Mucosa of descending colon (tissue), 3 donors: ENCODE measurements around the gene SBF2. TPM values are rescaled to one million over a fixed set of nuclear protein-coding genes. Genes with fewer than 3 reads are reported as not detected.
A peak's percentile ranks its signal among the peaks of the same experiment; 100 is the strongest.

Experiments
- ATAC-seq: fragments of 200-7000 bp; cut with Tn5 transposase; one replicate; pipeline ENCODE4 v1.9.1; 2020; ENCODE audit warnings: mild to moderate bottlenecking, moderate library complexity
- DNase-seq, 3 donors: peaks; one replicate each; pipeline ENCODE4 v3.0.0-alpha.2; 2020
- H3K36me3 ChIP-seq: fragments of 200-600 bp; one replicate; pipeline ENCODE4 v1.8.0; 2021; ENCODE audit warnings: low read depth, mild to moderate bottlenecking
- H3K4me1 ChIP-seq: fragments of 200-600 bp; one replicate; pipeline ENCODE4 v1.8.0; 2021; ENCODE audit warnings: low read depth, mild to moderate bottlenecking
- H3K4me3 ChIP-seq: fragments of 200-600 bp; one replicate; pipeline ENCODE4 v1.8.0; 2021; ENCODE audit warnings: mild to moderate bottlenecking
- H3K9me3 ChIP-seq: fragments of 200-600 bp; one replicate; pipeline ENCODE4 v1.8.0; 2021; ENCODE audit warnings: mild to moderate bottlenecking
- CTCF ChIP-seq: fragments of 200-600 bp; IDR thresholded peaks from one replicate; pipeline ENCODE4 v1.8.0; 2022; ENCODE audit warnings: antibody characterized with exemption, mild to moderate bottlenecking
- intact Hi-C, 2 donors: fragments of 100-400 bp; cut with DNase I in 1 of 2; cut with micrococcal nuclease in 1 of 2; formaldehyde crosslinking; loops; one replicate each; pipeline versions ENCODE4 v1.11.0 to v1.11.1; 2022; cut with DNase I, micrococcal nuclease
- total RNA-seq, 3 donors: library from RNA; stranded (reverse); fragmentation: NEBNext Ultra II Directional in 2 of 3; extraction: Animal tissue kit (Norgen Biotek cat#: 25700) in 2 of 3; gene quantifications; one replicate each; pipeline versions ENCODE4 v1.2.1 to v1.2.4, GENCODE V29; 2021 to 2023
- donor health status: DM: no; HTN: no; CAD: no; lungs with moderate emphysema.
- donor health status: DM: no; HTN: no; CAD: no.
- donor health status: DM: no; HTN: yes; CAD: no.

SBF2 gene
- total RNA-seq, 3 donors from 2014 or later: 35.2 to 60.3 (median 48.2) TPM

GRCh38 chr11:10319702-10320558, 25.9 kb upstream of the SBF2 start:
- ATAC-seq: no peak
- TF ChIP-seq CTCF: no peak
- Histone ChIP-seq H3K36me3 (no peaks in the 10 kb centered on the region), H3K4me3 (no peak overlapping the region), H3K4me1 (no peaks in the 10 kb centered on the region), H3K9me3 (no peaks in the 10 kb centered on the region)
- intact Hi-C loops: loop anchor here in 1 of 2 donors (10.0 kb wide), 1 partner anchor 565 kb away; no protein-coding TSS in a partner anchor
- no peak for DNase-seq

GRCh38 chr11:10318527-10318802, 24.4 kb upstream of the SBF2 start:
- Histone ChIP-seq H3K36me3 (no peaks in the 10 kb centered on the region), H3K4me1 (no peaks in the 10 kb centered on the region), H3K9me3 (no peaks in the 10 kb centered on the region), H3K4me3 (no peak overlapping the region)
- intact Hi-C loops: no loop called here
- DNase-seq (peak; percentile 61 to 73 (median 65)), ATAC-seq (peak; percentile 87)
- no peak for TF ChIP-seq CTCF

- H3K36me3 ChIP-seq: no peaks in the 10 kb centered on the region
- no peaks in the 10 kb centered on the region for H3K4me1 ChIP-seq
- ATAC-seq (peak; percentile 66), DNase-seq (no peak)
- no peak for TF ChIP-seq CTCF
- H3K9me3 ChIP-seq: no peaks in the 10 kb centered on the region
- no peak overlapping the region for H3K4me3 ChIP-seq
- intact Hi-C loops: no loop called here
These were observed 23.9 kb upstream of the SBF2 start for GRCh38 chr11:10317776-10318526.

GRCh38 chr11:10317151-10317755, 23.2 kb upstream of the SBF2 start:
- Histone ChIP-seq H3K4me1 (no peaks in the 10 kb centered on the region), H3K4me3 (no peak overlapping the region), H3K36me3 (no peaks in the 10 kb centered on the region), H3K9me3 (no peaks in the 10 kb centered on the region)
- no peak for DNase-seq
- no peak for ATAC-seq
- TF ChIP-seq CTCF: no peak
- intact Hi-C loops: no loop called here

- ATAC-seq (no peak), DNase-seq (no peak)
- Histone ChIP-seq H3K9me3 (no peaks in the 10 kb centered on the region), H3K4me3 (no peak overlapping the region), H3K4me1 (no peaks in the 10 kb centered on the region), H3K36me3 (no peaks in the 10 kb centered on the region)
- no peak for TF ChIP-seq CTCF
- intact Hi-C loops: no loop called here
These were observed 21.1 kb upstream of the SBF2 start for GRCh38 chr11:10315083-10315482.
